Neuronal stem cell (in vitro differentiated cells): ENCODE measurements around the gene TVP23A.

Experiments used
- DNase-seq: peaks from one replicate; pipeline ENCODE4 v3.0.0-alpha.2; 2013; ENCODE audit warnings: low spot score
- H2AFZ ChIP-seq: one replicate; pipeline ENCODE4 v1.6.1; 2013; ENCODE audit warnings: mild to moderate bottlenecking, low read length, inconsistent platforms
- H2AK5ac ChIP-seq: 2 replicates; pipeline ENCODE4 v1.6.1; 2013; ENCODE audit warnings: low read depth, mild to moderate bottlenecking, inconsistent platforms, low read length, moderate library complexity, mixed read lengths
- H2BK120ac ChIP-seq: 2 replicates; pipeline ENCODE4 v1.6.1; 2013; ENCODE audit warnings: low read depth, mild to moderate bottlenecking, inconsistent platforms, low read length, moderate library complexity, mixed read lengths
- H2BK12ac ChIP-seq: one replicate; pipeline ENCODE4 v1.6.1; 2013; ENCODE audit warnings: low read length, inconsistent platforms
- H2BK15ac ChIP-seq: 2 replicates; pipeline ENCODE4 v1.6.1; 2013; ENCODE audit warnings: mild to moderate bottlenecking, low read length, inconsistent platforms, mixed read lengths
- H2BK5ac ChIP-seq: one replicate; pipeline ENCODE4 v1.6.1; 2013; ENCODE audit warnings: inconsistent platforms, mild to moderate bottlenecking, low read length, moderate library complexity
- H3K14ac ChIP-seq: one replicate; pipeline ENCODE4 v1.6.1; 2013; ENCODE audit warnings: low read length, inconsistent platforms
- H3K18ac ChIP-seq: 2 replicates; pipeline ENCODE4 v1.6.1; 2013; ENCODE audit warnings: low read length, inconsistent platforms
- H3K23ac ChIP-seq: 2 replicates; pipeline ENCODE4 v1.6.1; 2013; ENCODE audit warnings: low read depth, mild to moderate bottlenecking, mixed read lengths, low read length, inconsistent platforms; ENCODE audit not compliant: poor library complexity
- H3K27ac ChIP-seq: replicated peaks from 3 replicates; pipeline ENCODE4 v1.5.1; 2013; ENCODE audit warnings: low read length, inconsistent platforms
- H3K27me3 ChIP-seq, 3 experiments: 2 replicates each; pipeline ENCODE4 v1.6.1; 2013; ENCODE audit warnings: low read length in 3 of 3, mild to moderate bottlenecking in 2 of 3, inconsistent platforms in 1 of 3, low read depth in 1 of 3, mixed read lengths in 1 of 3, moderate library complexity in 1 of 3; ENCODE audit not compliant: control insufficient read depth in 3 of 3, insufficient read depth in 3 of 3
- H3K36me3 ChIP-seq, 2 donors: replicated peaks in 1 of 2; 2 replicates each; pipeline ENCODE4 v1.6.1; 2013; ENCODE audit warnings: low read length in 2 of 2; ENCODE audit not compliant: control insufficient read depth in 2 of 2, insufficient read depth in 2 of 2
- H3K4ac ChIP-seq: 2 replicates; pipeline ENCODE4 v1.6.1; 2013; ENCODE audit warnings: inconsistent platforms, mild to moderate bottlenecking, low read length, moderate library complexity
- H3K4me1 ChIP-seq, 2 donors: 1 replicate in 1 of 2; 2 replicates in 1 of 2; pipeline ENCODE4 v1.6.1; 2013; ENCODE audit warnings: low read length in 2 of 2, low read depth in 1 of 2; ENCODE audit not compliant: control insufficient read depth in 2 of 2, insufficient read depth in 1 of 2
- H3K4me2 ChIP-seq: one replicate; pipeline ENCODE4 v1.6.1; 2013; ENCODE audit warnings: mild to moderate bottlenecking, low read length, inconsistent platforms; ENCODE audit not compliant: insufficient read depth, poor library complexity, severe bottlenecking
- H3K4me3 ChIP-seq, 2 donors: 2 replicates each; pipeline ENCODE4 v1.5.1; 2013; ENCODE audit warnings: low read length in 2 of 2, mild to moderate bottlenecking in 2 of 2, inconsistent platforms in 1 of 2, moderate library complexity in 1 of 2
- H3K79me1 ChIP-seq: one replicate; pipeline ENCODE4 v1.6.1; 2013; ENCODE audit warnings: low read depth, mild to moderate bottlenecking, inconsistent platforms, low read length, moderate library complexity
- H3K9ac ChIP-seq: one replicate; pipeline ENCODE4 v1.6.1; 2013; ENCODE audit warnings: mild to moderate bottlenecking, low read depth, low read length, inconsistent platforms; ENCODE audit not compliant: poor library complexity
- H3K9me3 ChIP-seq, 2 donors: replicated peaks in 1 of 2; 2 replicates each; pipeline versions ENCODE3 to v1.6.1; 2013; ENCODE audit warnings: low read length in 2 of 2, mild to moderate bottlenecking in 2 of 2, inconsistent platforms in 1 of 2, low read depth in 1 of 2, mixed read lengths in 1 of 2, moderate library complexity in 1 of 2; ENCODE audit not compliant: control insufficient read depth in 2 of 2, insufficient read depth in 1 of 2
- H4K8ac ChIP-seq: one replicate; pipeline ENCODE4 v1.6.1; 2013; ENCODE audit warnings: low read depth, mild to moderate bottlenecking, inconsistent platforms, low read length, moderate library complexity
- H4K91ac ChIP-seq: one replicate; pipeline ENCODE4 v1.6.1; 2013; ENCODE audit warnings: low read length, low read depth, mild to moderate bottlenecking, inconsistent platforms; ENCODE audit not compliant: poor library complexity
- WGBS, 2 donors: extraction: QIAGEN DNeasy Blood & Tissue Kit; methylation state at CpG; one replicate each; pipeline ENCODE4 v1.1.7; 2013; ENCODE audit warnings: missing lambda C conversion rate in 2 of 2, mixed read lengths in 1 of 2; ENCODE audit not compliant: insufficient read length in 2 of 2, insufficient replicate concordance in 1 of 2; ENCODE audit errors: extremely low coverage in 2 of 2; 5-methylcytosine and 5-hydroxymethylcytosine counted together

TVP23A gene

GRCh38 chr16:10820546-10820945, 2.0 kb upstream of the TVP23A start:
- Histone ChIP-seq H3K27me3 (peaks cover 0 to 42% (median 0%) of the 10 kb centered on the region in 3 experiments), H3K4me3 (no peak overlapping the region), H2AK5ac (no peak overlapping the region), H3K9ac (no peak overlapping the region), H2AFZ (no peak overlapping the region), H2BK120ac (no peak overlapping the region), H4K8ac (no peak overlapping the region), H2BK15ac (no peak overlapping the region), H3K79me1 (peaks cover 1% of the 10 kb centered on the region), H2BK5ac (no peak overlapping the region), H4K91ac (no peak overlapping the region), H3K4me1 (peaks cover 0 to 3% of the 10 kb centered on the region in 2 donors), H3K4me2 (no peak overlapping the region), H3K36me3 (no peaks in the 10 kb centered on the region), H3K27ac (no peak overlapping the region), H3K14ac (no peak overlapping the region), H2BK12ac (no peak overlapping the region), H3K9me3 (no peaks in the 10 kb centered on the region), H3K23ac (no peak overlapping the region), H3K4ac (no peak overlapping the region), H3K18ac (no peak overlapping the region)
- no peak for DNase-seq
- no CpG with 5 or more reads among the region's 1 CpG for WGBS, 2 donors

- Histone ChIP-seq H3K14ac (no peak overlapping the region), H3K79me1 (peaks cover 3% of the 10 kb centered on the region), H2AFZ (no peak overlapping the region), H2AK5ac (no peak overlapping the region), H3K4ac (no peak overlapping the region), H4K8ac (no peak overlapping the region), H2BK5ac (no peak overlapping the region), H3K9ac (no peak overlapping the region), H3K18ac (no peak overlapping the region), H3K4me1 (peaks cover 0 to 3% of the 10 kb centered on the region in 2 donors), H3K9me3 (peaks cover 0 to 2% of the 10 kb centered on the region in 2 donors), H2BK12ac (no peak overlapping the region), H3K27ac (no peak overlapping the region), H2BK120ac (no peak overlapping the region), H3K4me3 (no peak overlapping the region), H3K27me3 (peaks cover 0 to 39% (median 0%) of the 10 kb centered on the region in 3 experiments), H2BK15ac (no peak overlapping the region), H3K36me3 (no peaks in the 10 kb centered on the region), H3K4me2 (peak overlapping the region; percentile 72), H4K91ac (no peak overlapping the region), H3K23ac (no peak overlapping the region)
- no peak for DNase-seq
- no CpG with 5 or more reads among the region's 1 CpG for WGBS, 2 donors
Measured at GRCh38 chr16:10817514-10817913, 1.1 kb downstream of the TVP23A start.

GRCh38 chr16:10813099-10813455, 5.5 kb downstream of the TVP23A start:
- H2BK5ac ChIP-seq: no peak overlapping the region
- no peak overlapping the region for H4K8ac ChIP-seq
- H3K14ac ChIP-seq: no peak overlapping the region
- no peak overlapping the region for H3K4ac ChIP-seq
- no peak overlapping the region for H2AK5ac ChIP-seq
- no CpG with 5 or more reads among the region's 4 CpGs for WGBS, 2 donors
- H2BK15ac ChIP-seq: no peak overlapping the region
- no peaks in the 10 kb centered on the region for H3K36me3 ChIP-seq
- H2AFZ ChIP-seq: no peak overlapping the region
- no peak overlapping the region for H3K4me2 ChIP-seq
- no peak overlapping the region for H2BK12ac ChIP-seq
- no peak overlapping the region for H4K91ac ChIP-seq
- H3K9ac ChIP-seq: no peak overlapping the region
- H3K4me3 ChIP-seq: no peak overlapping the region
- no peak overlapping the region for H3K18ac ChIP-seq
- peaks cover 0 to 17% (median 0%) of the 10 kb centered on the region in 3 experiments for H3K27me3 ChIP-seq
- H3K27ac ChIP-seq: no peak overlapping the region
- H3K23ac ChIP-seq: no peak overlapping the region
- H3K9me3 ChIP-seq: peaks cover 0 to 5% of the 10 kb centered on the region in 2 donors
- peaks cover 0 to 3% of the 10 kb centered on the region in 2 donors for H3K4me1 ChIP-seq
- H2BK120ac ChIP-seq: no peak overlapping the region
- no peak for DNase-seq
- peaks cover 1% of the 10 kb centered on the region for H3K79me1 ChIP-seq

GRCh38 chr16:10812312-10813098, 6.1 kb downstream of the TVP23A start:
- no peak overlapping the region for H4K91ac ChIP-seq
- no peaks in the 10 kb centered on the region for H3K4me1 ChIP-seq
- H3K18ac ChIP-seq: no peak overlapping the region
- no peak overlapping the region for H2BK15ac ChIP-seq
- no peak overlapping the region for H2BK5ac ChIP-seq
- H3K4me2 ChIP-seq: no peak overlapping the region
- no peak overlapping the region for H2BK120ac ChIP-seq
- H3K14ac ChIP-seq: no peak overlapping the region
- peaks cover 1% of the 10 kb centered on the region for H3K79me1 ChIP-seq
- no peak overlapping the region for H2AFZ ChIP-seq
- no peak overlapping the region for H2AK5ac ChIP-seq
- H3K4ac ChIP-seq: no peak overlapping the region
- no CpG with 5 or more reads among the region's 6 CpGs for WGBS, 2 donors
- no peak overlapping the region for H3K27ac ChIP-seq
- peaks cover 0 to 5% of the 10 kb centered on the region in 2 donors for H3K9me3 ChIP-seq
- H3K4me3 ChIP-seq: no peak overlapping the region
- H3K36me3 ChIP-seq: no peaks in the 10 kb centered on the region
- no peak overlapping the region for H2BK12ac ChIP-seq
- H4K8ac ChIP-seq: no peak overlapping the region
- no peak for DNase-seq
- no peak overlapping the region for H3K9ac ChIP-seq
- H3K23ac ChIP-seq: no peak overlapping the region
- peaks cover 0 to 11% (median 0%) of the 10 kb centered on the region in 3 experiments for H3K27me3 ChIP-seq
